KOPT-K1 (cell line): ENCODE measurements around the gene TMEM221.

Experiments used
- H3K27ac ChIP-seq: fragments of 200-600 bp; sonication (generic); 2 replicates; pipeline ENCODE4 v1.5.1; 2016; ENCODE audit warnings: antibody characterized with exemption, mild to moderate bottlenecking, low read depth, low read length; ENCODE audit not compliant: poor library complexity, severe bottlenecking
- H3K36me3 ChIP-seq: fragments of 200-600 bp; sonication (generic); 2 replicates; pipeline ENCODE4 v1.5.1; 2017; ENCODE audit warnings: antibody characterized with exemption, mild to moderate bottlenecking, low read length, moderate library complexity; ENCODE audit not compliant: insufficient read depth
- H3K9me3 ChIP-seq: fragments of 200-600 bp; sonication (generic); 2 replicates; pipeline ENCODE4 v1.5.1; 2017; ENCODE audit warnings: antibody characterized with exemption, low read length, mild to moderate bottlenecking; ENCODE audit not compliant: insufficient read depth, poor library complexity, severe bottlenecking

Gene TMEM221

GRCh38 chr19:17448131-17448967 is at the start of gene TMEM221:
TMEM221 (minus strand) TSS chr19:17448668; CDS start chr19:17448462, 206 bp downstream.
- no peaks in the 10 kb centered on the region for H3K36me3 ChIP-seq
- H3K27ac ChIP-seq: no peak within 1 kb of the TSS
- H3K9me3 ChIP-seq: no peaks in the 10 kb centered on the region

- H3K9me3 ChIP-seq: no peaks in the 10 kb centered on the region
- H3K27ac ChIP-seq: peak overlapping the region; percentile 83
- peaks cover 8% of the 10 kb centered on the region; the same call in 1 of the 2 replicates for H3K36me3 ChIP-seq
These were observed 48.8 kb upstream of the TMEM221 start for GRCh38 chr19:17497149-17497798.

GRCh38 chr19:17496337-17496997 is 48.0 kb upstream of the TMEM221 start:
- peak overlapping the region; percentile 83 for H3K27ac ChIP-seq
- H3K36me3 ChIP-seq: peaks cover 8% of the 10 kb centered on the region; the same call in 1 of the 2 replicates
- no peaks in the 10 kb centered on the region for H3K9me3 ChIP-seq

- Histone ChIP-seq H3K9me3 (no peaks in the 10 kb centered on the region), H3K27ac (peak overlapping the region; percentile 83), H3K36me3 (peaks cover 3% of the 10 kb centered on the region; the same call in 1 of the 2 replicates)
These were observed 47.3 kb upstream of the TMEM221 start for GRCh38 chr19:17495639-17496296.

- no peaks in the 10 kb centered on the region for H3K9me3 ChIP-seq
- no peak overlapping the region for H3K27ac ChIP-seq
- H3K36me3 ChIP-seq: no peaks in the 10 kb centered on the region
These were observed 42.8 kb upstream of the TMEM221 start for GRCh38 chr19:17491287-17491686.

GRCh38 chr19:17490411-17490810 is 41.9 kb upstream of the TMEM221 start:
- Histone ChIP-seq H3K27ac (no peak overlapping the region), H3K36me3 (no peaks in the 10 kb centered on the region), H3K9me3 (no peaks in the 10 kb centered on the region)

- no peaks in the 10 kb centered on the region for H3K9me3 ChIP-seq
- no peaks in the 10 kb centered on the region for H3K36me3 ChIP-seq
- no peak overlapping the region for H3K27ac ChIP-seq
These were observed 41.0 kb upstream of the TMEM221 start for GRCh38 chr19:17489392-17490030.

GRCh38 chr19:17488593-17489391 is 40.3 kb upstream of the TMEM221 start:
- H3K27ac ChIP-seq: peak overlapping the region; percentile 13
- no peaks in the 10 kb centered on the region for H3K36me3 ChIP-seq

GRCh38 chr19:17487284-17488121 is 39.0 kb upstream of the TMEM221 start:
- Histone ChIP-seq H3K36me3 (no peaks in the 10 kb centered on the region), H3K9me3 (no peaks in the 10 kb centered on the region), H3K27ac (no peak overlapping the region)

More at GRCh38 chr19:17488593-17489391, 40.3 kb upstream of the TMEM221 start:
- no peaks in the 10 kb centered on the region for H3K9me3 ChIP-seq

- Histone ChIP-seq H3K27ac (no peak overlapping the region), H3K36me3 (no peaks in the 10 kb centered on the region), H3K9me3 (no peaks in the 10 kb centered on the region)
These were observed 38.2 kb upstream of the TMEM221 start for GRCh38 chr19:17486545-17487240.

GRCh38 chr19:17484520-17485185 is 36.2 kb upstream of the TMEM221 start:
- Histone ChIP-seq H3K9me3 (no peaks in the 10 kb centered on the region), H3K36me3 (no peaks in the 10 kb centered on the region), H3K27ac (no peak overlapping the region)

- no peak overlapping the region for H3K27ac ChIP-seq
- no peaks in the 10 kb centered on the region for H3K36me3 ChIP-seq
These were observed 35.1 kb upstream of the TMEM221 start for GRCh38 chr19:17483605-17484002.

More at GRCh38 chr19:17483605-17484002, 35.1 kb upstream of the TMEM221 start:
- no peaks in the 10 kb centered on the region for H3K9me3 ChIP-seq
